A673 (cell line): Measurements from ENCODE around the gene ORMDL2.

Experiments
- CTCF ChIP-seq: fragments of 300-800, 200-600 bp; sonication (generic); conservative IDR thresholded peaks from 2 replicates; pipeline ENCODE4 v1.5.1; 2017; ENCODE audit warnings: low read depth, mild to moderate bottlenecking, antibody characterized with exemption, low read length, moderate library complexity, mixed read lengths
- EZH2 ChIP-seq: fragments of 200-600 bp; sonication (generic); IDR thresholded peaks from 2 replicates; pipeline ENCODE4 v1.6.1; 2017; ENCODE audit warnings: borderline replicate concordance, low read depth, mild to moderate bottlenecking, mixed read lengths, antibody characterized with exemption, low read length; ENCODE audit not compliant: poor library complexity, severe bottlenecking

GRCh38 chr12:55818140-55818728 is 393 bp downstream of the ORMDL2 start:
- TF ChIP-seq CTCF, result no peak
- TF ChIP-seq EZH2, result no peak
